Stimulated activated CD8-positive, alpha-beta memory T cell treated with anti-CD3 and anti-CD28 coated beads, Interleukin-15, amount 100 ng/mL, for 4 hours (primary cell): Measurements from ENCODE around the gene AQP5.

Experiments
- DNase-seq, 2 donors: peaks; one replicate each; pipeline ENCODE4 v3.0.0-alpha.2; 2020; ENCODE audit warnings: low read depth in 2 of 2

The AQP5 gene

DNA sequence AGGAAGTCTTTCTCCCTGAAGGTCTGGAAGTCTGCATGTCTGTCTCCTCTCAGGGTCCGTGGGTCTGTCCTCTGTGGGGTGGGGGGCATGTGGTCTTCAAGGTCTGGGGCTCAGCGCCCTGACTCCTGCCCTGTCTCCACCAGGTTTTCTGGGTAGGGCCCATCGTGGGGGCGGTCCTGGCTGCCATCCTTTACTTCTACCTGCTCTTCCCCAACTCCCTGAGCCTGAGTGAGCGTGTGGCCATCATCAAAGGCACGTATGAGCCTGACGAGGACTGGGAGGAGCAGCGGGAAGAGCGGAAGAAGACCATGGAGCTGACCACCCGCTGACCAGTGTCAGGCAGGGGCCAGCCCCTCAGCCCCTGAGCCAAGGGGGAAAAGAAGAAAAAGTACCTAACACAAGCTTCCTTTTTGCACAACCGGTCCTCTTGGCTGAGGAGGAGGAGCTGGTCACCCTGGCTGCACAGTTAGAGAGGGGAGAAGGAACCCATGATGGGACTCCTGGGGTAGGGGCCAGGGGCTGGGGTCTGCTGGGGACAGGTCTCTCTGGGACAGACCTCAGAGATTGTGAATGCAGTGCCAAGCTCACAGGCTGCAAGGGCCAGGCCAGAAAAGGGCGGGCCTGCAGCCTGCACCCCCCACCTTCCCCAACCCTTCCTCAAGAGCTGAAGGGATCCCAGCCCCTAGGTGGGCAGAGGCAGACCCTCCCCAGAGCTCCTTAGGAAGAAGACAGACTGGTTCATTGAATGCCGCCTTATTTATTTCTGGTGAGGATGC is 3.4 kb downstream of the AQP5 start:
- DNase-seq = no peak

GRCh38 chr12:49965836-49966235 is 4.2 kb downstream of the AQP5 start:
- no peak for DNase-seq

- DNase-seq = no peak
Observed at GRCh38 chr12:49966511-49967041, 4.9 kb downstream of the AQP5 start.

DNA sequence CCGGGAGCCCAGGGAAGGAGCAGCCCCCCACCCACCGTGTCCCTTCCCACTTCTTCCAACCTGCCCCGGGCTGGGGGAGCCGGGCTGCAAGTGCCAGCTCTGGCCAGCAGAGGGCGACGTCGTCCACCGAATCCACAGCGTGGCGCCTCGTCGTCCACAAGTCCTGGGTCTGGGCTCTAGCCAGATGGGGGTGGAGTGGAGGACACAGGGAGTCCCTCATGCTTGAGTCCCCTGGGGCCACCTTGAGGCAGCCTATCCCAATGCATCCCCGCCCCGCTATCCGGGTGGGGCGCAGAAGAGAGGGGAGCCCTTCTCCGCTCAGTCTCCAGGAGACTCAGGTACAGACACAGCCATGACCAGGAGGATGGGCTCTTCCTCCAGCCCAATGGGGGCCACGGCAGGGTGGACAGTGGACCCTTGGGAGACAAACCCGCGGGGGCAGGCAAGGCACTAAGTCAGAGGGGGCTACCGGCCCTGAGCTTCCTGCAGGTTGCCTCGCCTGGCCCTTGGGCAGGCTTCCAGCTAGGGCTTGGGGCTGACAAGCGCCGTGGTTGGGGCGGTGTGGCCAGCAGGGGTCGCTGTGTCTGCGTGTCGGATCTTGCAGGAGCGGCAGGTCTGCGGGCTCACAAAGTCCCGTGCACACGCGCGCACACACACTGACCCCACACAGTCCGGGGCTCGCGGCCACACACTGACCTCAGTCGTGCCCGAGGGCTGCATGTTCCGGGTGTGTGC is 5.5 kb downstream of the AQP5 start:
- DNase-seq = peak; percentile 72 to 74

DNA sequence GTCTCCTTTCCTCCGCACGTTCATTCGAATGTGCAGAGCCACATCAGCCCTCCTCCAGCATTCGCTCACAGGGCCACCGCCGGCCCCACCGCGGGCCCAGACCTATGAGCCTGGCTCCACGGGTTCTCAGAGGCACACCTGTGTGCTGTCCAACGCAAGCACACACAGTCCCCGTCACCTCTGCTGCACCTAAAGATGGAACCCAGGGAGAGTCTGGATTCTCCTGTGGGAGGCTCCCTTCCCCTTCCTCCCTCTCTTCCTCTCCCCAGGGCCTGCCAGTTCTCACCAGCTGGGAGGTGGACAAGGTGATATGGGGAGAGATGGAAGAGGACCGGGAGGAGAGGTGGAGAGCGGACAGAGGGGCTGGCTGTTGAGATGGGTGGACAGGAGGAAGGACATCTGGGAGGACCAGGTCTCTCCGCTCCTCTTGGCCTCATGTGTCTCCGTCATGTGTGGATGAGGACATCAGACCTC is 6.1 kb downstream of the AQP5 start:
- no peak for DNase-seq

DNA sequence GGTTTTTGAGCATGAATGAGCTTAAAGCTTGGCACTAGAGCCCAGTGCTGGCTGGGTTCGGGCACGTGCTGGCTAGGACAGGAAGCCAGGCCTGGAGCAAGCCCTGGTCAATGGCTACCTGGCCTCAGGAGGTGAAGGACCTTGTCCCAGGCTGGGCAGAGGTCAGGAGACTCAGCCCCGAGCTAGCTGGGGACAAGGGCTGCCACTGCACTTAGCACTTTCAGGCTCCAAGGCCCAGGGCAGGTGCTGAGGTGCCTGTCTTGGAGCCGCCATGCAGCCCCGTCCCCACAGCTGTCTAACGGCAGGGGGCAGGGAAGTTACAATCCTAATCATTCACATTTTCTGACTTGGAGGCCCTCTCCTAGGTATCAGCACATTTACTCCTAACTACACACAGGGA is 6.8 kb downstream of the AQP5 start:
- DNase-seq = no peak

DNA sequence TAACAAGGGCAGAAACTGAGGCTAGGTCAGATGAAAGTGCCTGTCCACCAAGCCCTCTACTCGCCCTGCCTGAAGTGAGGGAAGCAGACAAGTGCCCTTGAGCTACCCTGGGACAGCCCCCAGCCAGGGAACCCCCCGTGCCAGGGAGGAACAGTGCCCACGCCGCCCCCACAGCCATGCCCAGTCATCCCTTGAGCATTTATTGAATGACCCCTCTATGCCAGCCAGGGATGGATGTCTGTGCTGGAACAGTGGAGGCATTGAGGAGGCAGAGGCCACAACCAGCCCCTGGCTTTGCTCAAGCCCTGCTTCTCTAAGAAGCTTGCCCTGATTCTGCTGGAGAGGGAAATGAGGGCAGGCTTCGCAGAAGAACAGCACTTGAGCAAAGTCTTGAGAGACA is 7.4 kb downstream of the AQP5 start:
- no peak for DNase-seq

GRCh38 chr12:49969651-49970429 is 8.2 kb downstream of the AQP5 start:
- no peak for DNase-seq

- no peak for DNase-seq
Observed at GRCh38 chr12:49970658-49971057, 9.0 kb downstream of the AQP5 start.

DNA sequence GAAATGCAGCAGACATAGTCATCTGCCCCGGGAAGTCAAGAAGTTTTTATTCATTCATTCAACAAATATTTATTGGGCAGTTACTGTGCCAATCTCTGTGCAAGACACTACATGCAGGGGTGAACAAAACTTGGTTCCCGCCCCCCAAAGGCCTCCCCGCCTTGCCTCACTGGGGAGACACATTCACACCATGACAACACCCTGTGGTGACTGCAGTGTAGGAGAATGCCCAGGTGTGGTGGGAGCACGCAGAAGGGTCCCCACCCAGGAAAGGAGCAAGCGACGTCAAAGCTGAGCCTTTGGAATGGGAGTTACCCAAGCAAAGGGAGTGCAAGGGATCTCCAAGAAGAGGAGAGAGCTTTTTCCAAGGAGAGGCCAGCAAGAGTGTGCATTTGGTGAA is 9.5 kb downstream of the AQP5 start:
- no peak for DNase-seq

- no peak for DNase-seq
Observed at GRCh38 chr12:49972129-49972528, 10.5 kb downstream of the AQP5 start.

DNA sequence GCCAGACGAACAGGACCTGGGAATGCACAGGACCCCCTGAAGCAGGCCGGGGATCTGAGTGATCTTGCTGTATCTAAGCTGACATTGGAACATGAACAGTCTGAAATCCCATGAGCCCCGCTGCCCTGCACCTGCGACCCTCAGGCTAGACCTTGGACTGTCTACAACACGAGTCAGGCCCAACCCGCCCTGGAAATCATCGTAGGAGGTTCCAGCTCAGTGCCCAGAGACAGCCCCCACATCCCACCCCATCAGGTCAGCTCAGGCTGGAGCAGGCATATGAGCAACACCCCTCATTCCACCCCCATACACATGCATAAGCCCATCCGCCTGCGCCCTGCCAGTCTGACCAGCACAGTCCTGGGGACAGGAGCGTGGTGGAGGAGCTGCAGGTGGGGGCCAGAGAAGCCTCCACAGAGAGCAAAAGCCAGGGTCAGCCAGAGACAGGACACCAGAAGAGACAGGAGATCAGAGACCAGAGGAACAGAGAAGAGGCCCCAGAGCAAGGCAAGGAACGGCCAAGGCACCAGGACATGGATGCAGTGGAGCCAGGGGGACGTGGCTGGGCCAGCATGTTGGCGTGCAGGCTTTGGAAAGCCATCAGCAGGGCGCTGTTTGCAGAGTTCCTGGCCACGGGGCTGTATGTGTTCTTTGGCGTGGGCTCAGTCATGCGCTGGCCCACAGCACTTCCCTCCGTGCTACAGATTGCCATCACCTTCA is 11.1 kb downstream of the AQP5 start, which contains the start of gene AQP6:
TSS of gene AQP6 (plus strand) at position 307 of the 720 bp plus-strand sequence. CDS start at position 534, 227 bp downstream.
- DNase-seq = no peak

GRCh38 chr12:49973361-49973830 is 11.7 kb downstream of the AQP5 start:
- DNase-seq = no peak

GRCh38 chr12:49974231-49974675 is 12.6 kb downstream of the AQP5 start:
- DNase-seq = no peak

DNA sequence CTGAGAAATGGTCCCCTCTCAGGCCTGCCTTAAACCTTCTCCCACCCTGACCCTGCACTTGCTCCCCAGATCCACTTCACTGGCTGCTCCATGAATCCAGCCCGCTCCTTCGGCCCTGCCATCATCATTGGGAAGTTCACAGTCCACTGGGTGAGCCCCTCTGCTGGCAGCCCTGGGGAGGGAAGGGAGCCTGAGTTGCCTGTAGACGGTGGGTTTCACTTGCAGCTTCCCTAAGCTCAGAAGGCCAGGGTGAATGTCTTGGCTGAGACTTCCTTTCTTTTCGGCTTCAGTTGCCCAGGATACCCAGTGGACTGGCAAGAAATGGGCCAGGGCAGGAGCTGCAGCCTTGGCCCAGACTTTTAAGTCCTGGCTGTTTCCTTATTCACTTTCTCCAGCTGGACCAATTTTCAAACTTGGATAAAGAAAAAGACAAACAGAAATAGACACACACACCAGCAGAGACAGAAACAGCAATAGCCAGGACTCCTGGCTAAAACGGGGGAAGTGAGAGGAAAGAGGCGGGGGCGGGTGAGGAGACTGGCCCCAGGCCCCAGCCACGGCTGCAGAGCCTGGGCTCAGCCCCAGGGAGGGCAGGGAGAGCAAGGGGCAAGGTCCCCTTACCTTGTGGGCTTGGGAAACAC is 13.1 kb downstream of the AQP5 start:
- DNase-seq = no peak

GRCh38 chr12:49975318-49975761 is 13.7 kb downstream of the AQP5 start:
- no peak for DNase-seq

GRCh38 chr12:49976557-49976956 is 14.9 kb downstream of the AQP5 start:
- DNase-seq = no peak

GRCh38 chr12:49978125-49978524 is 16.5 kb downstream of the AQP5 start:
- DNase-seq = no peak

DNA sequence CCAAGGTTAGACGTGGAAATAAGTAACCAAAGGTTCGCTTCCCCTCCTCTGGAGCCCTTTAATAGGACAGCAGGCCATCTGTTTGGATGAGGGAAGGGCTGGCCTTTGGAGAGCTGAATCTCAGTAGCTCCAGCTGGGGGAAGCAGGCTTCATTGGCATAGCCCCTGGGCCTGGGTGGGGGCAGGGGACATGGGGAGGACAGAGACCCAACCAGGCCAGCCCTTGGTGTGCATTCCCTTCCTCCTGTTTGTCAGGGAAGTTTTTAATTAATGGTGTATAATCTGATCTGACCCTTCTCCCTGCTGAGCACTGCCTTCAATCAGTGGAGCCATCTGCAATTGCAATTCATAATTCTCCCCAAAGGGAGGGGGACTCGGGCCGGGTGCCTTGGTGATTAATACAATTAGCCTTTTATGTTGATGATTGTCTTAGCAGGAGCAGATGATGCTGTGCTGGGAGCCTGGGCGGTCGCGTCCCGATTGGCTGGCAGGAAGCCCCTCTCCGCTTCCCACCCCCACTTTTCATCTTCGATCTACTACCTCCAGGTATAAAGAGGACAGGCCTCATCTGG is 17.4 kb downstream of the AQP5 start:
- DNase-seq = no peak

DNA sequence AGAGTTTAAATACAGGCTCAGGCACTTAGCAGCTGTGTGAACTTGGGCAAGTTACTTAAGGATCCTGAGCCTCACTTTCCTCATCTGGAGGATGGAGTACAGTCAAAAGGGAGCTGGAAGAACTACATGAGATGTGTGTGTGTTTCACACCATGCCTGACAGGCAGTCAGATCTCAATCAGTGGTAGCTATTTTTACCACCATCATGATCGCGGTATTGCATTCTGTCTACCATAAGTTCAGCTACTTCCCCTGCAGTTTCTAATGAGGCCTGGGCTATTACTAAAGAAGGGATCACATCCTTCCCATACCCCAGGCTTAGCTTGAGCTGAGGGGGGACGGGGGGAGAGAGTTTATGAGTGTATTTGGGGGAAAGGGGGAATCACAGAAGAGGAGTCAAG is 18.1 kb downstream of the AQP5 start:
- no peak for DNase-seq
